GM13976 (cell line): ENCODE data around the gene PLA2G2F.

Experiments
- DNase-seq: peaks from one replicate; pipeline ENCODE4 v3.0.0; 2012; ENCODE audit warnings: low spot score
- in situ Hi-C: fragments of 300-500 bp; cut with MboI; formaldehyde crosslinking; loops from one replicate; pipeline ENCODE4 v1.12.0; 2022; ENCODE audit warnings: low sequenced_read_pairs, mixed read lengths, inconsistent platforms; ENCODE audit not compliant: unreplicated experiment
- TF ChIP-seq, protein P1 (sequence below): IDR thresholded peaks from 2 replicates; pipeline ENCODE4 v1.5.1; 2012; ENCODE audit warnings: borderline replicate concordance, mild to moderate bottlenecking; ENCODE audit not compliant: insufficient read depth; ENCODE audit errors: extremely low read depth, missing control alignments, control extremely low read depth

PLA2G2F gene

DNA sequence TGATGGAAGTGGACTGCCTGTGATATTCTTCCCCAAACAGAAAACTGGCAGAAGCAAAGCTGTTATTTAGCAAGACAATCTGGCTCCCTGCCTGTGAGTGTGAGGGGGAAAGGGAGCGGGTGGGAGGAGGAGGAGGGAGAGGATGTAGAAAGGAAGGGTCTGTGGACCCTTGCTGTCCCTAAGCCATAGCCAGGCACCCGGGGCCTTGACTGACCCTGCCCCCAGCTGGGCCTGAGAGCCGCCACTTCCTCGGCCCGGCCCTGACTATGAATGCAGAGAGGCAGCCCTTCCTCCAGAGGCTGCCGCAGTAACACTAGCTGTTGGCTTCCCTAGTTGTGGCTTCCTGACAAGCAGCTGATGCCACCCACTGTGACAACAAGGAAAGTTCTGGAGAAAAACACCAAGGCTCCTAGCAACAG is 13.9 kb downstream of the PLA2G2F start:
- in situ Hi-C loops, result loop anchor here (25.0 kb wide), 1 partner anchor 241 kb away; the partner anchor contains the start of gene PLA2G2E

DNA sequence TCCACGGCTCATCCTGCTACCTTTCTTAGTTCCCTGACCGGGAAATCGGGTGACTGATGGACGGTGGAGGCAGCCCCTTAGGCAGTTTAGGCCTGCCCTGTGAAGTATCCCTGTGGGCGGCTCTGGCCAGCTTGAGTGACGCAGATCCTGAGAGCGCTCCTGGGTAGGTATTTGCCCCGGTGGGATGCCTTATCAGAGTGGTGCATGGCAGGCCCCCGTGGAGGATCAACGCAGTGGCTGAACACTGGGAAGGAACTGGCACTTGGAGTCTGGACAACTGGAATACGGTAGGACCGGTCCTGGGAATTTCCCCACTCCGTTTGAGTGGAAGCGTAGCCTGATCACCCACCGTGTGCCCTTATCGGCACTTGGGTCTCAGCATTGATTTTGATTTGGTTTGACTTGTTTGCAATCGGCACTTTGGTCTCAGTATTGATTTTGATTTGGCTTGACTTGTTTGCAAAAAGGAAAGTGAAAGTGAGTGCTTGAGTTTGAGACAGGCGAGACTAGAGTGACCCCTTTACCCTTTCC is 15.2 kb downstream of the PLA2G2F start:
- TF ChIP-seq, protein P1, sequence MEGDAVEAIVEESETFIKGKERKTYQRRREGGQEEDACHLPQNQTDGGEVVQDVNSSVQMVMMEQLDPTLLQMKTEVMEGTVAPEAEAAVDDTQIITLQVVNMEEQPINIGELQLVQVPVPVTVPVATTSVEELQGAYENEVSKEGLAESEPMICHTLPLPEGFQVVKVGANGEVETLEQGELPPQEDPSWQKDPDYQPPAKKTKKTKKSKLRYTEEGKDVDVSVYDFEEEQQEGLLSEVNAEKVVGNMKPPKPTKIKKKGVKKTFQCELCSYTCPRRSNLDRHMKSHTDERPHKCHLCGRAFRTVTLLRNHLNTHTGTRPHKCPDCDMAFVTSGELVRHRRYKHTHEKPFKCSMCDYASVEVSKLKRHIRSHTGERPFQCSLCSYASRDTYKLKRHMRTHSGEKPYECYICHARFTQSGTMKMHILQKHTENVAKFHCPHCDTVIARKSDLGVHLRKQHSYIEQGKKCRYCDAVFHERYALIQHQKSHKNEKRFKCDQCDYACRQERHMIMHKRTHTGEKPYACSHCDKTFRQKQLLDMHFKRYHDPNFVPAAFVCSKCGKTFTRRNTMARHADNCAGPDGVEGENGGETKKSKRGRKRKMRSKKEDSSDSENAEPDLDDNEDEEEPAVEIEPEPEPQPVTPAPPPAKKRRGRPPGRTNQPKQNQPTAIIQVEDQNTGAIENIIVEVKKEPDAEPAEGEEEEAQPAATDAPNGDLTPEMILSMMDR, result no peak
- no peak for DNase-seq
- in situ Hi-C loops, result loop anchor here (25.0 kb wide), 1 partner anchor 242 kb away; the partner anchor contains the start of gene PLA2G2E

More for the DNA sequence above, 13.9 kb downstream of the PLA2G2F start:
- peak; percentile 19 for DNase-seq
- TF ChIP-seq, protein P1, result no peak

DNA sequence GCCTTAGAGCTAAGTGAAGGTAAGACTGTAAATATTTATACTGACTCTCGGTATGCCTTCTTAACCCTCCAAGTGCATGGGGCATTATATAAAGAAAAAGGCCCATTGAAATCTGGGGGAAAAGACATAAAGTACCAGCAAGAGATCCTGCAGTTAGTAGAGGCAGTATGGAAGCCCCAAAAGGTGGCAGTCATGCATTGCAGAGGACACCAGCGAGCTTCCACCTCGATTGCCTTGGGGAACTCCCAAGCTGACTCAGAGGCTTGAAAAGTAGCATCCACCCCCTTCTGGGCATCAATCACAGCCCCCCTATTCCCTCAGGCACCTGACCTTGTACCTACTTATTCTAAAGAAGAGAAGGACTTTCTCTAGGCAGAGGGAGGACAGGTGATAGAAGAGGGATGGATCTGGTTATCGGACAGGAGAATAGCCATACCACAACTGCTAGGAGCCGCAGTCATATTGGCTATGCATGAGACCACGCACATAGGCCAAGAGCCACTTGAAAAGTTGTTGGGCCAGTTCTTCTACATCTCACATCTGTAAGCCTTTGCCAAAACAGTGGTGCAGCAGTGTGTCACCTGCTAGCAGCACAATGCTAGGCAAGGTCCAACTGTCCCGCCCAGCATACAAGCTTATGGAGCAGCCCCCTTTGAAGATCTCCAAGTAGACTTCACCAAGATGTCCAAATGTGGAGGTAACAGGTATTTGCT is 19.4 kb downstream of the PLA2G2F start:
- TF ChIP-seq, protein P1, result no peak
- in situ Hi-C loops, result loop anchor here (25.0 kb wide), 1 partner anchor 246 kb away; the partner anchor contains the start of gene PLA2G2E
- no peak for DNase-seq

DNA sequence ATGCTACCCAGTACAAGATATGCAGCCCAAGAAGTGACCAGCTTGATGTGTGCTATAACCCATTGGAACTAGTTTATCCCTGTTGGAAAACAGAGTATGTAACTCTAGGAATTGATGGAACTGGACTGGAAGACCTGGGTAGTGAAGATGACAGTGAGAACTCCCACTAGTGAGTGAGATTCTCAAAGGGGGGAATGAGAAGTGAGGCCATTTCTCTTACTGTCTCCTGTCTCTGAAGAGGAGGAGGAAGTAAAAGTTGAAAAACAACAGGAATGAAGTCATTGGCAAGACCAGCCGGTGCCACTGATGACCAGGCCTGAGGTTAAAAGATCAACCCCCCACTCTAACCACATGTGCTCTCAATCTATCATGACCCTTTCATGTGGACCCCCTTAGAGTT is 20.9 kb downstream of the PLA2G2F start:
- no peak for DNase-seq
- in situ Hi-C loops, result loop anchor here (25.0 kb wide), 1 partner anchor 248 kb away; the partner anchor contains the start of gene PLA2G2E
- TF ChIP-seq, protein P1, result no peak

DNA sequence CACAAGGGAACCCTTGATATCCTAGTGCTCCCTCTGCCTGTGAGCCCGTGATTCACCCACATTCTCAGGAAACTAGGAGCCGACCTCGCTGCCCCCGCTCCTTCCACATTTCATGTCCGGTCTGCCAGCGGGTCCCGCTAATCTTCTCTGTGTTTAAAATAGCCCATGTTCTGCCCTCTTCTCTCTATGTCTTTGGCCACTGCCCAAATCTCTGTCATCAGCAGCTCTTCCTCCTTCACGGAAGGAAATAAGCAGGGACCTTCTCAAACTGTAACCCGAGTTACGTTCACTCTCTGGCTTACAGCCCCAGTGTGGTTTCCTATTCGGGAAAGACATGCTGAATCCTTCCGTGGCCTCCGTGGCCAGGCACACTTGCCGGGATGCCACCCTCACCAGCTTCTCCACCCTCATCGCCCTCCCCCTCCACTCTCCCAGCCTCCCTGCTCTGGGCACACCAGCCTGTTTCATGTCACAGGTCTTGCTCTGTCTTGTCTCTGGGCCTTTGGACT is 25.6 kb downstream of the PLA2G2F start:
- TF ChIP-seq, protein P1, result no peak
- in situ Hi-C loops, result loop anchor here (25.0 kb wide), 1 partner anchor 252 kb away; the partner anchor contains the start of gene PLA2G2E
- no peak for DNase-seq

DNA sequence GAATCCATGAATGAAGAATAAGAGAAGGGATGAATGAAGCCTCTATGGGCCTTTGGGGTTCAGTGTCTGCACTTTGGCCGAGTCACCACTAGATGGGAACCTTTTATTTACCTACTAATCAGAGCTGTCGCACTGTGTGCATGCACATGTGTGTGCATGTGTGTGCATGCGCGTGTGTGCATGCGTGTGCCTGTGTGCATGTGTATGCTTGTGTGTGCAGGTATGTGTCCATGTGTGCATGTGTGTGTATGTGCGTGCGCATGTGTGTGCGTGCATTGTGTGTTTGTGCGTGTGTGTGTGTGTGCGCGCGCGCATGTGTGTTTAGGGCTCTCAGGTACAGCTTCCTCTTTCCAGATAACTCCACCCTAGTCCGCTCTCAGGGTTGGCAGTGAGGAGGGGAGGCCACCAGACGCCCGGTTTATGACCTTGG is 26.4 kb downstream of the PLA2G2F start:
- in situ Hi-C loops, result loop anchor here (25.0 kb wide), 1 partner anchor 253 kb away; the partner anchor contains the start of gene PLA2G2E
- peak; percentile 63 for DNase-seq
- TF ChIP-seq, protein P1, result peak; percentile 20
